Retina (tissue), 1 donor: Measurements from ENCODE around the gene CDC27.
"Not testable (repeated sequence)": the region's sequence is repeated elsewhere in the genome, so short reads cannot be mapped to it uniquely, and the experiment has no call there.

Experiments
- DNase-seq: peaks from one replicate; pipeline ENCODE4 v3.0.0-alpha.2; 2016

CDC27 gene

DNA sequence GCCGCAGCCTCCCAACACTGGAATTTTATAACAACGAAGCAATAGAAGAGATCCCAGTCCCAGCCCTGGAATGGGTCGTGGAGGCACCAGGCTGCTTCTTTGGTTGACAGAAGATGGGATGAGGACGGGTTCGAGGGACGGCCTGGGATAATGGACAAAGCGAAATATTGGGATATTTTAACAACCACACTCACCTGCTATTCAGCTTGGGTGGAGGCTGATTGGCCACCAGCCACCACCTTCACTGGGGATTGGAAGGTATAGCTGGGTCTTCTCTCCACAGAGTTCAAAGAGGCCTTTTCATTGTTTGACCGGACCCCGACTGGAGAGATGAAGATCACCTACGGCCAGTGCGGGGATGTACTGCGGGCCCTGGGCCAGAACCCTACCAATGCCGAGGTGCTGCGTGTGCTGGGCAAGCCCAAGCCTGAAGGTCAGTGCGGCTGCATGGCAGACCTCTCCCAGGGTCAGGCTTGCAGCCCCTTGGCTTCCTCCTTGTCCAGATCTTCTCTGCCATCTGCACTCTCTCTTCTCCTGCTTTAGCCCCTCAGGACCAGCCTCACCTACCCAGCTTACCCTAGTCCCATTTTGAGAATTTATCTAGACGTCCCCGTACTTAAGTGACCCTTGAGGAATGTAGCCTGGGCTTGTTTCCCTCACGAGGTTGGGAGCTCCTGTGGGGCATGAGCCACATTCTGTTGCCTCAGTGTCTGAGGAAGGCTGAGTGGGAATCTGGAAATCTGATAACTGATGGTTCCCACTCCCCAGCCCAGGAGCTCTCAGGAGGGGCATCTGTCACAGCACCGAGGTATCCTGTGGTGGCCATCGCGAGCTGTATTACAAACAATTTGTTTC, 30.8 kb upstream of the CDC27 start:
- DNase-seq, result no peak

DNA sequence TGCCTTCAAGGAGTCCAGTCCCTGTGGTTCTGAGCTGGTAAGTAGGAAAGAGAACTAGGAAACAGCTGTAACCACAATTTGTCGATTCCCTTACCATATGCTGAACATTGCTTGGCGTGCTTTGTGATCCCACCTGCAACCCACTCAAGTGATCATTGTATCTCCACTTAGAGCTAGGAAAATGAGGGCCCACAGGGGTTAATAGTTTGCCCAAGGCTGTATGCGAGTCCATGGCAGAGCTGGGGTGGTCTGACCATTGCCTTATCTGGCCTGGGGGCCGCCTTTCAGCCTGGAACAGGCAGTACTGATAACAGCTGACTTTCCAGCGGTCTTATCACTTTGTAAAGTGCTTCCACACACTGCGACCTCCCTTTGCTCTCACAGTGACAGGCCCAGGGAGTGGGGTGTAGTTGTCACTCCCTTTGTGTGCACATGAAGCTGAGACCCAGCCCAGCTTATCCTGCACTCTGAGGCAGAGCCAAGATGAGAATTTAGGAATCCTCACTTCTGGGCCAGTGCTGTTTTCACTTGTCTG, 29.9 kb upstream of the CDC27 start:
- no peak for DNase-seq

DNA sequence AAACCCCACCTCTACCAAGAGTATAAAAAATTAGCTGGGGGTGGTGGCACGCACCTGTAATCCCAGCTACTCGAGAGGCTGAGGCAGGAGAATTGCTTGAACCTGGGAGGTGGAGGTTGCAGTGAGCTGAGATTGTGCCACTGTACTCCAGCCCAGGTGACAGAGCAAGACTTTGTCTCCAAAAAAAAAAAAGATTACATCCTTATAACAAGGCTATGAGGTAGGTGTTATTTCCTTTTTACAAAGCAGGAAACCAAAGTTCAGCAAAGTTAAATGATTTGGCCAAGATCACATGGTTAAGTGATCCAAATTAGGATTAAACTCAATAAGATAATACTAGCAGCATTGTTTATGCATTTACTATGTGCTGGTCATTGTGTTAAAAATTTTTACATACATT, 28.2 kb upstream of the CDC27 start:
- not testable (repeated sequence) for DNase-seq

DNA sequence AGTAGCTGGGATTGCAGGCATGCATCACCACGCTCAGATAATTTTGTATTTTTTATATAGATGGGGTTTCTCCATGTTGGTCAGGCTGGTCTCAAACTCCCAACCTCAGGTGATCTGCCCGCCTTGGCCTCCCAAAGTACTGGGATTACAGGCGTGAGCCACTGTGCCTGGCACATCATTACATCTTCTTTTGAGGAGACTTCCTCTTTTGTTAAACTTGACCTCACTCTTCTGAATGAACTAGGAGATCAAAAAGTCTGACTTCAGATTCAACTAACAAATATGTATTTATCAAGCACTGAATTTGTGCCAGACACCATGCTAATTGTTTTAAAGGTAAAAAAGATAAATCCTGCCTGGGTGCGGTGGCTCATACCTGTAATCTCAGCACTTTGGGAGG, 27.7 kb upstream of the CDC27 start:
- DNase-seq, result not testable (repeated sequence)

DNA sequence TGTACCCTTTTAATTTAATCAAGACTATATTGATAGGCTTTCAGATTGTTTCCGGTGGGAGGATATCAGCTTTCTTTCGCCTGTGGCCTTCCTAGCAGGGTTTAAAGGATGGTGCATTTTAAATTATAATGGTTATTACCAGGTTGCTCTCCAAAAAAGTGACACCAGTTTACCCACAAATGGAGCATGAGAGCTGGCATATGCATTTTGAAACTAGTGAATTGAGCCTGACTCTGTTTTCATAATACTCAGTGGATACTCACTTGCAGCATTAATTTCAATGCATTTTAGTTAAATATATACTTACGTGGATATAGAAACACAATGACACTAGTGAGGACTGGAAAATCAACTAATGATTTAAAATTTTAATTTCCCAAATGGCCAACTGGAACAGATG, 25.8 kb upstream of the CDC27 start:
- DNase-seq, result no peak

DNA sequence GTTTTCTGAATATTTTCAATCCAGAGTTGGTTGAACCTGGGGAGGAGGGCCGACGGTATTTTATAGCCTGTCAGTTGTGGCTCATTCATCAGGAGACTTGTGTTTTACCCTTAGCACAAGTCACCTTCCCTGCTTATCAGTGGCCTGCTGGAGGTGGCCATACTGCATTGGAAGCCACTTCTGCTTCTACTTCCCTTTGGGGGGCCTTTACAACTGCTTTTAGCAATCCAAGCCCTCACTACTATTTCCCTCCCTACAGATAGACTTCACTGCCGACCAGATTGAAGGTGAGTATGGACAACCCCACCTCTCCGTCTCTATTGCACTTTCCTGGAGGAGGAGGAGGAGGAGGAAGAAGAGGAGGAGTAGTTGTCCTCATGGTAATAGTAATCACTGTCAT, 24.4 kb upstream of the CDC27 start:
- no peak for DNase-seq

DNA sequence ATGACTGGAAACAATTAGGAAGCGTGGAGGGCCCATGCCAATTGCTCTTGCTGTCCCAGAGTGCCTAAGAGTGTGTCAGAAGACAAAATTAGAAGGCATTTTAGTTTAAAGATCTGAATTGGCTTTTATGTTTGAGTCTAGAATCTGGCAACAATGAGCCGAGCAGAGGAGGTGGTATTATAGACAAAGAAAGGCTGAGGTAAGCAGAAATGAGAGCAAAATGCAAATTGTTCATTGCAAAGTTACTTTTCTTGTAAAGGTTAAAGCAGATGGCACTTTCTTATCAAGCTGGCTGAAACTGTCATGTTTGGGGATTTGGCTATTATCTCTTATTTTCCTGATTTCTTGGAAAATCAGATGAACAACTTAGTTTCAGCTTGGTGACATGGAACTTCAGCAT, 23.4 kb upstream of the CDC27 start:
- DNase-seq, result no peak

DNA sequence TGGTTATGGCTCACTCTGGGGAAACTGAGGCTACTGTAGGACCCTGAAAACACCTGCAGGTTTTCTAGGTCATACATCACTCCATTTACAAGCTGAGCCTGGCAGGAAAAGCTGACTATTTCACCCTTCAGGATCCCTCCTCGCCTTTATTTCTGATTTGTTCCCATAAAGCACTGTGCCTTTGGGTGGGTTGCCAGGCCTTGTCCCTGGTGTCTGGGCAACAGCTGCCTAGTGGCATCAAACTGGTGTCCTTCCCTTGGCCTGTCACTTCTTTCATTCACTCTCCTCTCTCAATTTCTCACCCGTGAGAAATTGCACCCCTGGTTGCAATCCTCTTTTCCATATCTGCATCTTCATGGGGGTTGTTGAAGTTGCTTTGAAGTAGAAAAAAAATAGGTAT, 21.7 kb upstream of the CDC27 start:
- DNase-seq, result no peak

DNA sequence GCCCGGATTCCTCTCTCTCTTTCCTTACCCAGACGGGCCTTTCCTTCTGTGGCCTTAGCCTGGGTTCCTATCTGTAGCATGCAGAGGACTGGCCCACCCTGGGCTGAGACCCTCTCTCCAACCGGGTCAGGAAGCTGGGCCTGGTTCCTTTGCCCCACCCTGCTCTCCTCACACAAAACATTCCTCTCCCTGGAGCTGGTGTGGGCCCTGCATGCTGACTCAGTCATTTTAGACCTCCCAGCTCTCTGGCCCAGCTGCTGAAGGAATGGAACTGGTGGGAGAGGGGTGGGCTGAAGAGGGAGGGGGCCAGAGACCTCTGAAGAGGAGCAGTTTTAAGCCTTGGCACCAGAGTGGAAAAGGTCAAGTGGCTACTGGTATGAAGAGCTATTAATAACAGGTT, 21.0 kb upstream of the CDC27 start:
- no peak for DNase-seq

DNA sequence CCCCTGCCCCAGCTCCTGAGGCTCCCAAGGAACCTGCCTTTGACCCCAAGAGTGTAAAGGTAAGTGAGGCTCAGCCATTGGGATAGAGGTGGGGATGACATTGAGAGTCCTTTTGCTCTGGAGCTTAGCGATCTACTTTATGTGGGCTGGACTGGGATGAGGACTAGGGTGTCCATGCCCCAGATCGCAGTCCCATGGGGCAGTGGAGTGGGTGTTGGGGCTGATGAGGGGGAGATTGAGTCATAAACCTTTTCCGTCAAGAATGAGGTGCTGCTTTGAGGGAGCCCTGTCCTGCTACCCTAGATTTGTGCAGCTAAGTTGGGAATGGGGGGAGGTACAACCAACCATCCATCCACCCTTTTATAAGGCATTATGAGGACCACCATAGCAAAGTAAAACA, 20.4 kb upstream of the CDC27 start:
- DNase-seq, result no peak

DNA sequence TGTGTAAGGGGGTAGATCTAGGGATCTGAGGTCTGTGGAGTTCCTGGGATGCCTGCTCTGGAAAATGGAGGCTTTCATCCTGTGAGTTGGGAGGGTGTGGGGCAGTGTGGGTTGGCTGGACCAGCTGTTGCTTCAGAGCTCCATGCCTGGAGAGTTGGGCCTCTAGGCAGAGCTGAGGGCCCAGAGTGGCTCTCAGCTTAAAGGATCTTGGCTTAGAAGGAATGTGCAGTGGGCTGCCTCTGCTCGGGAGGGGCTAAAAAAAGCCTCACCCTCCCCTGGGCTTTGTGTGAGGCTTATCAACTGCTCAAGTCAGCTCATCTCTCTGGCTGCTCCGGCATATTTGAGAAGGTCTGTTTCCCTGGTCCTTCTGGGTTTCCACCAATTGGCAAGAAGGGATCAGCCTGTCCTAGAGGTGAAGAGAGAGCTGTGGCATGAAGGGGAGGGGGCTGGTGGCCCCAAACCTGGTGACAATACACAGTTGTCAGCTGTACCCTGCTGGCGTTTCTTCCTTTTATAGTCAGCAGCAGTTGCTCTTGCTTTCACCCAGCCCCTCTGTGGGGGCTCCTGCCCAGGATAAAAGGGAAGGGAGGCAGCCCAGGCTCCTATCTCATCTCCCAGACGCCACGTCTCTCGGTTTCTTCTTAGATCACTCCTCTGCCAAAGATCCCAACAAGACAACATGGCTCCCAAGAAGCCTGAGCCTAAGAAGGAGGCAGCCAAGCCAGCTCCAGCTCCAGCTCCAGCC, 19.8 kb upstream of the CDC27 start, which contains the start of gene MYL4:
TSS of gene MYL4 (plus strand) at position 605 of the 745 bp plus-strand sequence. CDS start at position 680, 75 bp downstream.
- no peak for DNase-seq

DNA sequence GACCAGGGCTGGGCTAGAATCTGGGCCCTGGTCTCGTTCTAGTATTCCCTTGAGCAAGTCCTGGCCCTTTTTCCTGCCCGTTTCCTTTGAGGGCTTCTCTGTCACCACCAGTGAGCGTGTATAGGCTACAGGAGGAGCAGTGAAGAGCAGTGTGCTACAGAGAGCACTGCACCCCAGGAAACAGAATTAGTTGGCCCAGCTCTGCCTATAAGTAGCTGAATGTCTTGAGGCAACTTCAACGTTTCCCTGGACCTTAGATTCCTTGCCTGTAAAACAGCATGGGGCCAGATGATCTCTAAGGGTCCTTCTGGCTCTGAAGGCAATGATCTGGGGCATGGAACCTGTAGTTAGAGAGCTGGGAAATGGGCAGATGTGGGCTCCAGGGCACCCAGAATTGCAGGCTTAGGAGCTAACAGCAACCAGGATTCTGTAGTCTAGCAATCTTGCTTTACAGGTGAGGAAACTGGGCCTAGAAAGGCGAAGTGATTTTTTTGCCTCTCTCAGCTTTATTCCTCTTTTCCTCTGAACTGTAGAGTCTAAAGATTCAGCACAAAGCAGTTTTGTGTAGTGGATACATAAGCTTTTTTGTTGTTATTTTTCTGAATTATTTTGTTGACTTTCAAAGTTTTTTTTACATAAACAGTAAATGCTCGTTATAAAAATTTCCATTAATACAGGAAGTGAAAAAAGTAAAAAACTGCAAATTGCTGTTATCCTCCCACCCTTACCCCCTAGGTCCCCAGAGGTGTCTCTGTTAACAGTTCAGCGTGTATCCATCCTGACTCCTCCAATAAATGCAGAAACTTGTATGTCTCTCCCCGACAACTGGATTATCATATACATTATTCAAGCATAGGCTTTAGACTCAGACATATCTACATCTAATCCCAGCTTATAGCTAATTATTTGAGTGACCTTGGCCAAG, 18.3 kb upstream of the CDC27 start:
- DNase-seq, result no peak

DNA sequence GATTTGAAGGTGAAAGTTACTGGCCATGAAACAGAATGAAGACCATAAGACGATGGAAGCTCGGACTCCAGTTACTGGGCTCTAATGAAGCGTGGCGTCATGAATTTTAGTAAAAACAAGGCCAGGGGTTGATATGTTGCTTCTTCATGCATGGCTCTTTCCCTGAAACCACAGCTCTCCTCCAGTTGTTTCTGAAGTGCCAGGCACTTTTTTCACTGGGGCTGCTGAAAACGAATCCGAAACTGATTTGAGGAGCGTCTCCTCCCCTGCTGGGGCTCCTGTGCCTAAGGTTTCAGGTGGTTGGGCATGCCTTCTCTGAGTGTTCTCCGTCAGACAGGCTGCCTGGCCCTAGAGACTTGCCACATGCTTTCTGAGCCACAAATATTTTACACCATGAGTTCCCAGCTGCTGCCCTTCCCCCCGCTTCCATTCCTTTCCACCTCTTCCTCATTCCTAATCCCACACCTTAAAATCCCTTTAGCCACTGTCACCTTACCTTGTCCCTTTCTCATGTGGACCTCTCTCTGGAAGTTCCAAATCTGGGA, 16.4 kb upstream of the CDC27 start:
- no peak for DNase-seq

DNA sequence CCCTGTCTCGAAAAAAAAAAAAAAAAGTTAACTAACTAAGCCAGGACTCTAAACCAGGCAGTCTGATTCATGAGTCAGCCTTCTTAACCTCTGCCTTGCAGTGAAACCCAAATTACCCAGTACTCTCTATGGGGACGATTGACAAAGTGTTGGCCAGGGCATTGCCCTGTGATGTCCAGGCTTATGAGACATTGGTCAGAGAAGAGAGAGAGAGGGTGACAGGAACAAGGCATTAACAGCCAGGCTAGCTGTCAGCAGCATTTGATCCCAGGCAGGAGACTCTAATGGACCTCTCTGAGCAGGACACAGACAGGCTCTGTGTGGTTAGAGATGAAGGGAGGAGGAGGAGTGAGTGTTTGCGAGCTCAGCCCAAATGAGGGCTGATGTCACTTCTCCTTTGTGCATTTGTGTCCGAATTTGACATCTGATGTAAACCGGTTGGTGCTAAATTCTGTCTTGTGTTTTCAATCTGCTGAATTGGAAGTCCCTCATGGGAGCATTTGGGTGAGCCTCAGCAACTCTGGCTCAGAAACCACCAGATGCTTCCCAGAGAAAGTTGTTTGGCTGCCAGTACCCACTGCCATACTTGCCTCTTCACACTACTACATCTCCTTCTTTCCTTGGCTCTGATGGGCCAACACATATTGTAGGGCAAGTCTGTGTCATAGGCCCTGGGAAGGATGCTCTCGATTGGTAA, 15.8 kb upstream of the CDC27 start:
- DNase-seq, result peak; percentile 30

DNA sequence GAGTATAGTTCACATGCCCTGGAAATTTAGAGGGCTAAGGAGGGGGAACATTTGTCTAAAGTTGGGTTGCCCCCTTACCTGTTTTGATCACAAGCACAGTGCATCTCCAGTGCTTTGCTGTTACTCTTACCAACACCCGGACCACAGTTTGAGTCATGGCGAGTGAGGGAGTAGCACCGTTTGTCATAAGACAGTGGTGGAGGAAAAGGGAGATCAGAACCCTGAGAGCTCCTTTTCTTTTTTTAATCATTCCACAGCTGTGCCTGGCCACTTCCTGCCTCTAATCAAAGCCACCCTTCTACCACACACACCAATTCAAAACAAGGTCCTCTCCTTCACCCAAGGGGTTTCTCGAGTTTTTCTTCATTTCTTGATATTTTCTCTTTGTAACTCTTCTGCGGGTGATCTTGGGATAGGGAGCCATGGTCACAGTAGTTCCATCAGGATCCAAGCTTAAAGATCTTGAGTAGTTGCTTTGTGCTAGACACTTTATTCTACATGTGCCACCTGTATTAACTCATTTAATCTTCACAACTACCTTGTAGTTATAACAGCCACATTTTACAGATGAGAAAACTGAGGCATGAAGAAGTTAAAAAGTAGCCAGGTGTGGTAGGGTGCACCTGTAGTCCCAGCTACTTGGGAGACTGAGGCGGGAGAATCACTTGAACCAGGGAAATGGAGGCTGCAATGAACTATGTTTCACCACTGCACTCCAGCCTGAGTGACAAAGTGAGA, 15.1 kb upstream of the CDC27 start:
- DNase-seq, result no peak

DNA sequence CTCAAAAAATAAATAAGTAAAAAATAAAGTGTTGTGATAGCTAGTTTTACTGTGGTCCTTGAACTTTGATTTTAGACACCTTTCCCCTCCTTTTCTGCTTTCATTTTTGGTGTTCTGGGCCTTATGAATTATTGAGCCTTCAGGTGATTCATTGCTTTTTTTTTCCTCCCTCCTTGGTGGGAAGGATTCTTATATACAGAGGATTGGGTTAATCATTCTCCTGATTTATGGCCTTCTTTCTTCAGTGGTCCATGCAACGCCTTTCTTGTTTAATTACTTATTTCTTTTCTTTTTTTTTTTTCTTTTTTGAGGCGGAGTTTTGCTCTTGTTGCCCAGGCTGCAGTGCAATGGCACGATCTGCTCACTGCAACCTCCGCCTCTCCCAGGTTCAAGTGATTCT, 12.1 kb upstream of the CDC27 start:
- no peak for DNase-seq

DNA sequence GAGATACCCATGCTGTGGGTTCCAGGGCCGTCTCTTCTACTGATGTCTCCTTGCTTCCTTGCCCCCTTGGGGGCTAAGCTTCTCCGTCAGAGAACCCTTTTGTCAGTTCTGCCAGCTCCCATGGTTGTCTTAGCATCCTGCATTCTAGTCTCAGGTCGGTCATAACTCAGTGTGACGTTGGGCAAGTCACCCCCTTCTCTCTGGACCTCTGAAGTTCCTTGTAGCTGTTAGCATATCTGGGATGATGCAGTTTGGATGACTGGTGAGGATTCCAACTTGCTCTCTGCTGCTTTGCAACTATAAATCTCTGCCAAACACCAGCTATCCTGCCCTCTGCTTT, 11.2 kb upstream of the CDC27 start:
- DNase-seq, result no peak

DNA sequence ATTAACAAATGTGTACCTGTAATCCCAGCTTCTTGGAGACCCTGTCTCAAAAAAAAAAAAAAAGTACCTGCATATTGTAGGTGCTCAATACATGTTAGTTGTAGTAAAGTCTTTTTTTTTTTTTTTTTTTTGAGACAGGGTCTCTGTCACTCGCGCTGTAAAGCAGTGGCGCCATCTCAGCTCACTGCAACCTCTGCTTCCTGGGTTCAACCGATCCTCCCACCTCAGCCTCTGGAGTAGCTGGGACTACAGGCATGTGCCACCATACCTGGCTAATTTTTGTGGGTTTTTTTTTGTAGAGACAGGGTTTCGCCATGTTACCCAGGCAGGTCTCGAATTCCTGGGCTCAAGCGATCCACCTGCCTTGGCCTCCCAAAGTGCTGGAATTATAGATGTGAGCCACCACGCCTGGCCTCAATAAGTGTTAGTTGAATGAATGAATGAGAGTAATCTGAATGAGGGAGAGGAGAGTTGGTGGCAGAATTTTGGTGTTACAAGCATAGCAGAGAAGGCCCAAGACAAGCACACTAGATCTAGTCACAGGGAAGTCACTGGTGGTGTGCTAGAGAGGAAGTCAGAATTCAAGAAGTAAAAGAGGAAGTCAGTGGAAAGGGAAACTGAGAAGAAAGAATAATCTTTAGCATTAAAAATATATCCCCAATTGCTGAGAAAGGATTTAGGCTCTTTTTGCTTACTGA, 10.7 kb upstream of the CDC27 start:
- no peak for DNase-seq

DNA sequence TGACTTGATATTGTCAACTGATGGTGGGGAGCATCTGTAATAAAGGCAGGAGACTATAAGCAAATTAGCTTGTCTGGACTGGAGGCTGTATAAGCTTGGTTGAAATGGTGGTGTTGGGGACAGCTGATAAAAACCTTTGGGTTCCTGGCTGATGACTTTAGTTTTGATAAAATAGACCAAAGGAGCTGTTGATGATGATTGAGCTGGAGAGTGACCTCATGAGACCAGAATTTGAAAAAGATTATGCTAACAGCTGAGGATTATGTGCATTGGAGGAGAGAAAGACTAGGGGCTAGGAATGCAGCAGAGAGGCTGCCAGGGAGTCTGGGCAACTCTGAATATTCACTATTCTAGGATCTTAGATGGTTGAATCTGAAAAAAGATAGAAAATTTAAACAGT, 8.7 kb upstream of the CDC27 start:
- DNase-seq, result no peak

DNA sequence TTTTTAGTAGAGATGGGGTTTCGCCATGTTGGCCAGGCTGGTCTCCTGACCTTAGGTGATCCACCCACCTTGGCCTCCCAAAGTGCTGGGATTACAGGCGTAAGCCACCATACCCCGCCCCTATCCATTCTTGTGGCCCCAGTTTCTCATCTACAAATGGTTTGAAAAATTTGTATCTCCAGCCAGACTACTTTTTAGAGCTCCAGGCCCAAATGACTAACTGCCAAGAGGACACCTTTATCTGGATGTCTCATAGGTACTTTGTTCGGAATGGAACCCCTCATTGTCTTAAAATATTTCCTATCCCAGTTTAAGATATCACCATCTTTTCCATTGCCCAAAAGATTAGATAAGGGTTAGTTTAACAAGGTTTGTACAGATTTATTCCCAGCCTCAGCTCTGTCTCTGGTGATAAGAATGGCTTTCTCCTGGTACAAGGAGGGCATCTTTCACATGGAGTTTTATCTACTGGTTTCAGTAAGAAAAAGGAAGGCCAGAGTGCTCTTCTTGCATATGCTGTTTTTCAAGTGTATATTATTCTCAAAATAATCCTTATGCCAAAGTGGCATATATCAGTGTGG, 4.9 kb upstream of the CDC27 start:
- DNase-seq, result no peak
